NCI-H460 (cell line): ENCODE measurements around the gene FUCA1. TPM values are rescaled to one million over a fixed set of nuclear protein-coding genes. Genes with fewer than 3 reads are reported as not detected.
"Not testable (repeated sequence)": the region's sequence is repeated elsewhere in the genome, so short reads cannot be mapped to it uniquely, and the experiment has no call there.

Experiments
- DNase-seq: peaks from one replicate; pipeline ENCODE4 v3.0.0-alpha.2; 2016; ENCODE audit warnings: low read depth; ENCODE audit errors: extremely low read depth
- total RNA-seq: library from RNA; depleted of rRNA; stranded (reverse); fragments of >200 nt; shearing (Covaris generic); gene quantifications from 2 replicates; pipeline ENCODE4 v1.2.3, GENCODE V29; 2014

The FUCA1 gene
- total RNA-seq, 1 experiment from 2014 or later, result 17.1 TPM

GRCh38 chr1:23897083-23897482 lies 29.0 kb upstream of the FUCA1 start:
- no peak for DNase-seq

- DNase-seq, result no peak
Measured at GRCh38 chr1:23896491-23896890, 28.4 kb upstream of the FUCA1 start.

- DNase-seq, result no peak
Measured at GRCh38 chr1:23895993-23896392, 27.9 kb upstream of the FUCA1 start.

GRCh38 chr1:23895082-23895481 lies 27.0 kb upstream of the FUCA1 start:
- no peak for DNase-seq

GRCh38 chr1:23889074-23889473 lies 21.0 kb upstream of the FUCA1 start:
- DNase-seq, result no peak

GRCh38 chr1:23885222-23885621 lies 17.1 kb upstream of the FUCA1 start:
- DNase-seq, result no peak

GRCh38 chr1:23882746-23883145 lies 14.7 kb upstream of the FUCA1 start:
- DNase-seq, result no peak

- no peak for DNase-seq
Measured at GRCh38 chr1:23879809-23880208, 11.7 kb upstream of the FUCA1 start.

GRCh38 chr1:23878668-23879067 lies 10.6 kb upstream of the FUCA1 start:
- DNase-seq, result no peak

- no peak for DNase-seq
Measured at GRCh38 chr1:23875382-23875781, 7.3 kb upstream of the FUCA1 start.

- no peak for DNase-seq
Measured at GRCh38 chr1:23872421-23872820, 4.3 kb upstream of the FUCA1 start.

- no peak for DNase-seq
Measured at GRCh38 chr1:23869051-23869450, 961 bp upstream of the FUCA1 start.

GRCh38 chr1:23868557-23869016 lies 497 bp upstream of the FUCA1 start:
- no peak for DNase-seq

GRCh38 chr1:23867542-23867894 lies 572 bp downstream of the FUCA1 start:
- DNase-seq, result no peak

GRCh38 chr1:23865543-23865930 lies 2.6 kb downstream of the FUCA1 start:
- DNase-seq, result no peak

- DNase-seq, result no peak
Measured at GRCh38 chr1:23864801-23865542, 3.1 kb downstream of the FUCA1 start.

- DNase-seq, result no peak
Measured at GRCh38 chr1:23862640-23863039, 5.5 kb downstream of the FUCA1 start.

- no peak for DNase-seq
Measured at GRCh38 chr1:23854568-23854967, 13.5 kb downstream of the FUCA1 start.

- not testable (repeated sequence) for DNase-seq
Measured at GRCh38 chr1:23853124-23853523, 15.0 kb downstream of the FUCA1 start.

- not testable (repeated sequence) for DNase-seq
Measured at GRCh38 chr1:23851406-23851805, 16.7 kb downstream of the FUCA1 start.

- no peak for DNase-seq
Measured at GRCh38 chr1:23848673-23849616, 19.1 kb downstream of the FUCA1 start.
